Neural cell (in vitro differentiated cells): ENCODE results near the gene HMX1.

Source experiments
- EP300 ChIP-seq: fragments of 450-650 bp; conservative IDR thresholded peaks from 2 replicates; pipeline ENCODE4 v1.6.1; 2014; ENCODE audit warnings: antibody characterized with exemption, mild to moderate bottlenecking, moderate library complexity; ENCODE audit not compliant: poor library complexity, severe bottlenecking
- EZH2 ChIP-seq: fragments of 200-600, 300-800 bp; shearing (Covaris generic), sonication (generic); IDR thresholded peaks from 2 replicates; pipeline ENCODE4 v1.6.1; 2014; ENCODE audit warnings: antibody characterized with exemption, low read length, borderline replicate concordance, mild to moderate bottlenecking; ENCODE audit not compliant: insufficient read depth, poor library complexity, severe bottlenecking
- SMC3 ChIP-seq: fragments of 450-650 bp; conservative IDR thresholded peaks from 2 replicates; pipeline ENCODE4 v1.6.1; 2014; ENCODE audit warnings: antibody characterized with exemption, mild to moderate bottlenecking, moderate library complexity; ENCODE audit not compliant: poor library complexity
- TF ChIP-seq, protein P1 (sequence below): fragments of 450-650 bp; IDR thresholded peaks from 2 replicates; pipeline ENCODE4 v1.5.1; 2014; ENCODE audit warnings: antibody characterized with exemption, mild to moderate bottlenecking, moderate library complexity; ENCODE audit not compliant: poor library complexity, severe bottlenecking
- TF ChIP-seq, protein P2 (sequence below): IDR thresholded peaks from 2 replicates; pipeline ENCODE4 v1.6.1; 2012; ENCODE audit warnings: borderline replicate concordance

DNA sequence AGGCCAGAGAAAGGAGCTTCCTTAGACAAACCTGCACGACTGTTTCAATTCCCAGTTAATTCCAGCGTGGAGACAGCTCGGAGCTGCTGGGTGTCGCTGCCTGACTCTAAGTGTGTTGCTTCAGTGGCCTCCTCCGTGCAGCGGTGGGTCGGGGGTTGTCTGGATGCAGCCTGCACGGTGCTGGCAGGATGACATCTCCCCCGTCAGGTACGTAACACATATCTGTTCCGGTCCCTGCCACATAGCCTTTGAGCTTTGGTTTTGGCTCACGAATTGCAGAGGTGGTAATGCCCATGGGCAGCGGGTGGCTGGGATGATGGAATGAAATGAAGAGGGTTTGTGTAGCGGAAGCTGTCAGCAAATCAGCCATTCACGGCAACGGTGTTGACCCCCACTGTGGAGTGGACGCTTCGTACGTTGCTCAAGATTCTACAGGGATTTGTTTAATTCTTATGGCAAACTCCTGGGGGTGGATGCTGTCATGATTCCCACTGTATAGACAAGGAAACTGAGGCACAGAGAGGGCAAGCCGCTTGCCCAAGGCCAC, 33.7 kb upstream of the HMX1 start:
- TF ChIP-seq, protein P1, sequence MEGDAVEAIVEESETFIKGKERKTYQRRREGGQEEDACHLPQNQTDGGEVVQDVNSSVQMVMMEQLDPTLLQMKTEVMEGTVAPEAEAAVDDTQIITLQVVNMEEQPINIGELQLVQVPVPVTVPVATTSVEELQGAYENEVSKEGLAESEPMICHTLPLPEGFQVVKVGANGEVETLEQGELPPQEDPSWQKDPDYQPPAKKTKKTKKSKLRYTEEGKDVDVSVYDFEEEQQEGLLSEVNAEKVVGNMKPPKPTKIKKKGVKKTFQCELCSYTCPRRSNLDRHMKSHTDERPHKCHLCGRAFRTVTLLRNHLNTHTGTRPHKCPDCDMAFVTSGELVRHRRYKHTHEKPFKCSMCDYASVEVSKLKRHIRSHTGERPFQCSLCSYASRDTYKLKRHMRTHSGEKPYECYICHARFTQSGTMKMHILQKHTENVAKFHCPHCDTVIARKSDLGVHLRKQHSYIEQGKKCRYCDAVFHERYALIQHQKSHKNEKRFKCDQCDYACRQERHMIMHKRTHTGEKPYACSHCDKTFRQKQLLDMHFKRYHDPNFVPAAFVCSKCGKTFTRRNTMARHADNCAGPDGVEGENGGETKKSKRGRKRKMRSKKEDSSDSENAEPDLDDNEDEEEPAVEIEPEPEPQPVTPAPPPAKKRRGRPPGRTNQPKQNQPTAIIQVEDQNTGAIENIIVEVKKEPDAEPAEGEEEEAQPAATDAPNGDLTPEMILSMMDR = no peak
- TF ChIP-seq, protein P2, sequence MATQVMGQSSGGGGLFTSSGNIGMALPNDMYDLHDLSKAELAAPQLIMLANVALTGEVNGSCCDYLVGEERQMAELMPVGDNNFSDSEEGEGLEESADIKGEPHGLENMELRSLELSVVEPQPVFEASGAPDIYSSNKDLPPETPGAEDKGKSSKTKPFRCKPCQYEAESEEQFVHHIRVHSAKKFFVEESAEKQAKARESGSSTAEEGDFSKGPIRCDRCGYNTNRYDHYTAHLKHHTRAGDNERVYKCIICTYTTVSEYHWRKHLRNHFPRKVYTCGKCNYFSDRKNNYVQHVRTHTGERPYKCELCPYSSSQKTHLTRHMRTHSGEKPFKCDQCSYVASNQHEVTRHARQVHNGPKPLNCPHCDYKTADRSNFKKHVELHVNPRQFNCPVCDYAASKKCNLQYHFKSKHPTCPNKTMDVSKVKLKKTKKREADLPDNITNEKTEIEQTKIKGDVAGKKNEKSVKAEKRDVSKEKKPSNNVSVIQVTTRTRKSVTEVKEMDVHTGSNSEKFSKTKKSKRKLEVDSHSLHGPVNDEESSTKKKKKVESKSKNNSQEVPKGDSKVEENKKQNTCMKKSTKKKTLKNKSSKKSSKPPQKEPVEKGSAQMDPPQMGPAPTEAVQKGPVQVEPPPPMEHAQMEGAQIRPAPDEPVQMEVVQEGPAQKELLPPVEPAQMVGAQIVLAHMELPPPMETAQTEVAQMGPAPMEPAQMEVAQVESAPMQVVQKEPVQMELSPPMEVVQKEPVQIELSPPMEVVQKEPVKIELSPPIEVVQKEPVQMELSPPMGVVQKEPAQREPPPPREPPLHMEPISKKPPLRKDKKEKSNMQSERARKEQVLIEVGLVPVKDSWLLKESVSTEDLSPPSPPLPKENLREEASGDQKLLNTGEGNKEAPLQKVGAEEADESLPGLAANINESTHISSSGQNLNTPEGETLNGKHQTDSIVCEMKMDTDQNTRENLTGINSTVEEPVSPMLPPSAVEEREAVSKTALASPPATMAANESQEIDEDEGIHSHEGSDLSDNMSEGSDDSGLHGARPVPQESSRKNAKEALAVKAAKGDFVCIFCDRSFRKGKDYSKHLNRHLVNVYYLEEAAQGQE = no peak
- TF ChIP-seq EZH2 (no peak), SMC3 (no peak), EP300 (no peak)
